CD4-positive, alpha-beta T cell (primary cell): ENCODE results near the gene H6PD. TPM values are rescaled to one million over a fixed set of nuclear protein-coding genes. Genes with fewer than 3 reads are reported as not detected.
A peak's percentile ranks its signal among the peaks of the same experiment; 100 is the strongest.

Experiments used
- ATAC-seq: fragments of 200-7000 bp; cut with Tn5 transposase; one replicate; pipeline ENCODE4 v1.10.0; 2022; ENCODE audit warnings: mild to moderate bottlenecking; ENCODE audit not compliant: poor library complexity
- CTCF ChIA-PET: fragments of 350-600 bp; sonication (Branson Sonifier 250); formaldehyde crosslinking; loops from one replicate; lab custom pipeline; 2021; ENCODE audit warnings: antibody characterized with exemption, inconsistent platforms; lab: Charles Lee
- POLR2A ChIA-PET: fragments of 350-600 bp; sonication (Branson Sonifier 250); formaldehyde crosslinking; loops from one replicate; lab custom pipeline; 2021; ENCODE audit warnings: antibody characterized with exemption, inconsistent platforms; lab: Charles Lee
- DNase-seq, 14 experiments: peaks; one replicate each; pipeline ENCODE4 v3.0.0-alpha.2; 2013 to 2020; ENCODE audit warnings: mixed read lengths in 2 of 14
- H3K27ac ChIP-seq, 2 donors: one replicate each; pipeline versions ENCODE4 v1.5.1 to v1.7.0; 2013; ENCODE audit warnings: low read length in 2 of 2, low read depth in 1 of 2, mild to moderate bottlenecking in 1 of 2
- H3K27me3 ChIP-seq, 2 experiments: 1 replicate in 1 of 2; 2 replicates in 1 of 2; pipeline versions ENCODE4 v1.6.1 to v1.7.0; 2013; ENCODE audit warnings: low read length in 2 of 2, control low read depth in 1 of 2, mild to moderate bottlenecking in 1 of 2, moderate library complexity in 1 of 2; ENCODE audit not compliant: insufficient read depth in 2 of 2, control insufficient read depth in 1 of 2
- H3K36me3 ChIP-seq: one replicate; pipeline ENCODE4 v1.6.1; 2013; ENCODE audit warnings: low read length, control low read depth; ENCODE audit not compliant: insufficient read depth
- H3K4me1 ChIP-seq: one replicate; pipeline ENCODE4 v1.6.1; 2013; ENCODE audit warnings: low read length, control low read depth; ENCODE audit not compliant: insufficient read depth
- H3K4me3 ChIP-seq: one replicate; pipeline ENCODE4 v1.5.1; 2013; ENCODE audit warnings: mild to moderate bottlenecking, low read length, moderate library complexity
- H3K9me3 ChIP-seq, 2 experiments: 1 replicate in 1 of 2; 2 replicates in 1 of 2; pipeline versions ENCODE4 v1.6.1 to v1.7.0; 2013; ENCODE audit warnings: low read length in 2 of 2, mild to moderate bottlenecking in 2 of 2, control low read depth in 1 of 2, moderate library complexity in 1 of 2; ENCODE audit not compliant: control insufficient read depth in 1 of 2, insufficient read depth in 1 of 2
- H3K27ac Mint-ChIP-seq: one replicate; pipeline ENCODE4 v1.8.0; 2020; ENCODE audit warnings: mixed read lengths
- H3K27me3 Mint-ChIP-seq: one replicate; pipeline ENCODE4 v1.8.0; 2021; ENCODE audit warnings: mixed read lengths
- H3K36me3 Mint-ChIP-seq: one replicate; pipeline ENCODE4 v1.8.0; 2021; ENCODE audit warnings: low read depth, mixed read lengths
- H3K4me1 Mint-ChIP-seq: one replicate; pipeline ENCODE4 v1.8.0; 2021; ENCODE audit warnings: low read depth, mixed read lengths
- H3K4me3 Mint-ChIP-seq: one replicate; pipeline ENCODE4 v1.8.0; 2020; ENCODE audit warnings: mild to moderate bottlenecking, mixed read lengths
- H3K9me3 Mint-ChIP-seq: one replicate; pipeline ENCODE4 v1.8.0; 2020; ENCODE audit warnings: mixed read lengths
- intact Hi-C, 2 experiments: fragments of 100-400 bp; cut with DNase I in 1 of 2; cut with micrococcal nuclease in 1 of 2; formaldehyde crosslinking; loops; one replicate each; pipeline versions ENCODE4 v1.15.1 to v1.9.0; 2023 to 2025; cut with DNase I, micrococcal nuclease
- total RNA-seq, 174 experiments: library from RNA in 2 of 174; stranded (reverse) in 2 of 174; gene quantifications; one replicate each; pipeline ENCODE4 v1.2.3 and lab custom pipeline; 2021 to 2026
- TF ChIP-seq, protein P1 (sequence below): fragments of 200-600 bp; IDR thresholded peaks from one replicate; pipeline ENCODE4 v1.8.0; 2022; ENCODE audit warnings: antibody characterized with exemption, mild to moderate bottlenecking

The H6PD gene
- total RNA-seq, 2 experiments from 2014 or later: 13.6 to 13.9 TPM

DNA sequence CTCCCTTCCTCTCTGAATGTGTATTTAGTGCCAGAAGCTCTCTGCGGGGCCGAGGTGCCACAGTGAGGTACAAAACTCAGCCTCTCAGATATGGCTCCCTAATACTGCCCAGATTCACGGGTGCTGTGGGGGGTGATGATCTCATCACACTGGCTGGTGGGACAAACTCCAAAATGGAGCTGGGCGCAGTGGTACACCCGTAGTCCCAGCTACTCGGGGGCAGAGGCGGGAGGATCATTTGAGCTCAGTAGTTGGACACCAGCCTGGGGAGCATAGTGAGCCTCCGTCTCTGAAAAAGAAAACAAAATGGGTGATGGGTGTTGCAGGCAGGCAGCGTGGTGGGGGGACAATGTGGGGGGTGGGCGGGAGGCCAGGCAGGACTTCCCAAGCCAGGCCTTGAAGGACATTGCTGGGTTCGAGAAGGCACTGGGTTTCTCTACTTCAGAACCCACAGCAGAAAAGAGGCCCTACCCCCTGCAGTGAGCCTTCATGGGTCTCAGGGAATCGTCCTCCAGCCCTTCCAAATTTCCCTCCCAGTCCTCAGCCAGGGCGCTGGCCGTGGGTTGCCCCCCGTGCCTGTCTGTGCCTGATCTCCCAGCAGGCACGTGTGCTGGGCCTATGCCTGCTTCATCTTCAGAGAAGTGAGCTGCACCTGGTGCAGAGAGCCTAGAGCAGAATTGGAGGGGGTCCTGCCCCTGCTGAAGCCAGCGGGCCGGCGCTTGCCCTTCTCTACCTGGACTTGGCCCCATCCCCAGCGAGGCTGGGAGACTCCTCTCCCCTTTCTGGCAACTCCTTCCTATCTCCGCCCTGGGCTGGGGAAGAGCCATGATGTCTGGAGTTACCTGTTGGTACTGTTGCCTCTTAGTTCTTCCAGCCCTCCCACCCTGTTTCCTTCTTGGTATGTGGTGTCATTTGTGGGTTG lies 14.0 kb downstream of the H6PD start:
- H3K4me3 Mint-ChIP-seq: no peak overlapping the region
- no peak for ATAC-seq
- intact Hi-C loops: no loop called here
- no peaks in the 10 kb centered on the region for H3K27me3 ChIP-seq
- H3K27me3 Mint-ChIP-seq: no peaks in the 10 kb centered on the region
- TF ChIP-seq, protein P1, sequence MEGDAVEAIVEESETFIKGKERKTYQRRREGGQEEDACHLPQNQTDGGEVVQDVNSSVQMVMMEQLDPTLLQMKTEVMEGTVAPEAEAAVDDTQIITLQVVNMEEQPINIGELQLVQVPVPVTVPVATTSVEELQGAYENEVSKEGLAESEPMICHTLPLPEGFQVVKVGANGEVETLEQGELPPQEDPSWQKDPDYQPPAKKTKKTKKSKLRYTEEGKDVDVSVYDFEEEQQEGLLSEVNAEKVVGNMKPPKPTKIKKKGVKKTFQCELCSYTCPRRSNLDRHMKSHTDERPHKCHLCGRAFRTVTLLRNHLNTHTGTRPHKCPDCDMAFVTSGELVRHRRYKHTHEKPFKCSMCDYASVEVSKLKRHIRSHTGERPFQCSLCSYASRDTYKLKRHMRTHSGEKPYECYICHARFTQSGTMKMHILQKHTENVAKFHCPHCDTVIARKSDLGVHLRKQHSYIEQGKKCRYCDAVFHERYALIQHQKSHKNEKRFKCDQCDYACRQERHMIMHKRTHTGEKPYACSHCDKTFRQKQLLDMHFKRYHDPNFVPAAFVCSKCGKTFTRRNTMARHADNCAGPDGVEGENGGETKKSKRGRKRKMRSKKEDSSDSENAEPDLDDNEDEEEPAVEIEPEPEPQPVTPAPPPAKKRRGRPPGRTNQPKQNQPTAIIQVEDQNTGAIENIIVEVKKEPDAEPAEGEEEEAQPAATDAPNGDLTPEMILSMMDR: no peak
- POLR2A ChIA-PET: no interaction called here
- no peaks in the 10 kb centered on the region for H3K9me3 Mint-ChIP-seq
- no peak overlapping the region for H3K4me3 ChIP-seq
- no peak overlapping the region for H3K27ac Mint-ChIP-seq
- CTCF ChIA-PET: interaction anchor here (1.6 kb wide), 1 partner anchor 18 kb away, joined by 3 read pairs; no protein-coding TSS in a partner anchor
- no peak overlapping the region for H3K27ac ChIP-seq
- H3K4me1 ChIP-seq: peaks cover 19% of the 10 kb centered on the region
- H3K36me3 ChIP-seq: peaks cover 29% of the 10 kb centered on the region
- peaks cover 14% of the 10 kb centered on the region for H3K36me3 Mint-ChIP-seq
- peaks cover 24% of the 10 kb centered on the region for H3K4me1 Mint-ChIP-seq
- H3K9me3 ChIP-seq: no peaks in the 10 kb centered on the region
- DNase-seq: no peak

DNA sequence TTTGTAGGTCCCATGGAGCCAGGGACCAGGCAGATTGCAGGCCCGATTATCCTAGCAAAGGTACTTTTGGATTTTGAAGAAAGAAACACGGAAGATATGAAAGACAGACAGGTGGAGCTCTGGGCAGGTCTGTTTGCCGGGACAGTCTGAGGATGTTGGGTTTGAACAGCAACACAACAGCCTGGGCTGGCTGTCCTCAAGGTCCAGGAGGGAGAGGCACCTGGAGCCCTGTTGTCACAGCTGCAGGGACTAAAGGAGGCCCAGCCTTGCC lies 14.6 kb downstream of the H6PD start:
- DNase-seq (no peak), ATAC-seq (no peak)
- Histone ChIP-seq H3K27ac (no peak overlapping the region), H3K9me3 (no peaks in the 10 kb centered on the region), H3K36me3 (peaks cover 29% of the 10 kb centered on the region), H3K4me1 (peaks cover 19% of the 10 kb centered on the region), H3K27me3 (no peaks in the 10 kb centered on the region), H3K4me3 (no peak overlapping the region)
- intact Hi-C loops: no loop called here
- Mint-ChIP-seq H3K9me3 (no peaks in the 10 kb centered on the region), H3K4me1 (peaks cover 24% of the 10 kb centered on the region), H3K4me3 (no peak overlapping the region), H3K27ac (no peak overlapping the region), H3K27me3 (no peaks in the 10 kb centered on the region), H3K36me3 (peaks cover 14% of the 10 kb centered on the region)
- ChIA-PET CTCF (interaction anchor here (1.2 to 1.6 kb wide), 2 partner anchors 15 to 18 kb away, joined by 3 read pairs; partner anchors contain the start of gene H6PD), POLR2A (interaction anchor here (1.4 kb wide), 1 partner anchor 15 kb away, joined by 3 read pairs; the partner anchor contains the start of gene H6PD)
- TF ChIP-seq, protein P1: no peak

DNA sequence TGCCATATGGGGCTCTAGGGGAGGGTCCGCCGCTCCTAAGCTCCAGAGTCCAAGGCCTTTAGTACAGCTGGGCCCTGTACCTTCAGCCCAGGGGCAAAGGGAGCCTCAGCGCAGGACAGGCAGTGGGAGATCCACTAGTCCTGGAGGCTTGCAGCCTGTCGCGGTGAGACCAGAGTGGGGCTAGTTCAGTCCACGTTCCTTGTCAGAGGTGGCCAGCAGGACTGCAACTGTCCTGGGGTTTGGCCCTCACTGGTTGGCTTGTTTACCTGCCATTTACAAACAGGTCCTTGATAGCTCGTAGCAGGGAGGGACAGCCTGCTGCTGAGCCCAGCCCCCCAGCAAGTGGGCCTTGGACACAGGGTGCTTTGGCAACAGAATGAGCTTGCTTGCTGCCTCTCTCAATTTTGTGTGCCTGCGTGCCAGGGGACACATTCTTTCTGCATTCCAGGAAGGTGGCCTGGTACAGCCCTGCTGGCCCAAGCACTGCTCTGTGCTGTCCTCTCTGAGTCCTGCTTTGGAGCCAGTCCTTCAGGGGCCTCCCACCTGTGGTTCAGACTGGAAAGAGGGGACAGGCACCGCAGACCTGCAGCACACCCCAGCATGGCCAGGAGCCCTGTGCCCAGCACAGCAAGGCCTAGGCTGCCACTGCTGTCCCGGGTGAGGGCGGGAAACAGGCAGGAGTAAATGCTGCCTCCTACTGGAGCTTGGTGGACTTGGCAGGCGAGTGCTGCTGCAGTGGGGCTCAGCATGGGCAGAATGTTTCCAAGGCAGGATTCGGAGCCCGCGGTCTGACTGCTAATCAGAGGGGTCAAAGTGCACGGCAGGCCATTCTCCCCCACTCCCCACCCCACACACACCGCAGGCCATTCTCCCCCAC lies 15.2 kb downstream of the H6PD start:
- Mint-ChIP-seq H3K4me3 (no peak overlapping the region), H3K4me1 (peaks cover 24% of the 10 kb centered on the region), H3K9me3 (no peaks in the 10 kb centered on the region), H3K27ac (no peak overlapping the region), H3K27me3 (no peaks in the 10 kb centered on the region), H3K36me3 (peaks cover 18% of the 10 kb centered on the region)
- DNase-seq (peak in 5 of 14 experiments; percentile 8 to 52 (median 28)), ATAC-seq (no peak)
- H3K36me3 ChIP-seq: peaks cover 29% of the 10 kb centered on the region
- POLR2A ChIA-PET: interaction anchor here (1.4 kb wide), 1 partner anchor 15 kb away, joined by 3 read pairs; the partner anchor contains the start of gene H6PD
- TF ChIP-seq, protein P1: no peak
- no peak overlapping the region for H3K27ac ChIP-seq
- H3K27me3 ChIP-seq: no peaks in the 10 kb centered on the region
- H3K4me3 ChIP-seq: no peak overlapping the region
- CTCF ChIA-PET: interaction anchor here (1.2 to 1.6 kb wide), 2 partner anchors 15 to 17 kb away, joined by 3 read pairs; partner anchors contain the start of gene H6PD
- intact Hi-C loops: no loop called here
- no peaks in the 10 kb centered on the region for H3K9me3 ChIP-seq
- peaks cover 13% of the 10 kb centered on the region for H3K4me1 ChIP-seq
